A673 (cell line): Measurements from ENCODE around the gene AIMP2. TPM values are rescaled to one million over a fixed set of nuclear protein-coding genes. Genes with fewer than 3 reads are reported as not detected.
"Not testable (repeated sequence)": the region's sequence is repeated elsewhere in the genome, so short reads cannot be mapped to it uniquely, and the experiment has no call there.

ENCODE experiments used
- BruUV-seq: library from RNA; stranded (reverse); fragments of 400-500 nt; replicated peaks from 2 replicates; lab custom pipeline; 2021; lab: Mats Ljungman, UMichigan
- CTCF ChIA-PET: fragments of 300-600 bp; sonication (Branson Sonifier 250); formaldehyde crosslinking; loops from one replicate; lab custom pipeline; 2022; ENCODE audit warnings: antibody characterized with exemption; lab: Charles Lee
- POLR2A ChIA-PET: fragments of 300-600 bp; sonication (Branson Sonifier 250); formaldehyde crosslinking; loops from one replicate; lab custom pipeline; 2022; ENCODE audit warnings: antibody characterized with exemption; ENCODE audit not compliant: low non-redundant PET; lab: Charles Lee
- DNase-seq: peaks from one replicate; pipeline ENCODE4 v3.0.0-alpha.2; 2015; ENCODE audit warnings: low spot score
- H3K27ac ChIP-seq: fragments of 200-600 bp; sonication (generic); 2 replicates; pipeline ENCODE4 v1.5.1; 2016; ENCODE audit warnings: mixed run types, low read depth, mild to moderate bottlenecking, mixed read lengths, antibody characterized with exemption, low read length; ENCODE audit not compliant: poor library complexity, severe bottlenecking
- H3K27me3 ChIP-seq: fragments of 200-600 bp; sonication (generic); replicated peaks from 2 replicates; pipeline ENCODE4 v1.6.1; 2017; ENCODE audit warnings: mixed run types, low read depth, mild to moderate bottlenecking, mixed read lengths, antibody characterized with exemption, low read length; ENCODE audit not compliant: insufficient read depth, poor library complexity
- H3K36me3 ChIP-seq: fragments of 200-600 bp; sonication (generic); 2 replicates; pipeline ENCODE4 v1.6.1; 2016; ENCODE audit warnings: mixed run types, mild to moderate bottlenecking, mixed read lengths, antibody characterized with exemption, low read length; ENCODE audit not compliant: insufficient read depth, poor library complexity, severe bottlenecking
- H3K4me1 ChIP-seq: fragments of 200-600 bp; sonication (generic); 2 replicates; pipeline ENCODE4 v1.6.1; 2017; ENCODE audit warnings: mixed run types, mild to moderate bottlenecking, mixed read lengths, antibody characterized with exemption, low read length; ENCODE audit not compliant: insufficient read depth, poor library complexity, severe bottlenecking
- H3K4me3 ChIP-seq: fragments of 200-600 bp; sonication (generic); 2 replicates; pipeline ENCODE4 v1.5.1; 2016; ENCODE audit warnings: low read depth, mixed run types, mild to moderate bottlenecking, mixed read lengths, low read length; ENCODE audit not compliant: poor library complexity, severe bottlenecking
- H3K9me3 ChIP-seq: fragments of 200-600 bp; sonication (generic); 2 replicates; pipeline ENCODE4 v1.6.1; 2016; ENCODE audit warnings: mixed run types, low read depth, mild to moderate bottlenecking, mixed read lengths, antibody characterized with exemption, low read length; ENCODE audit not compliant: poor library complexity, severe bottlenecking
- CTCF ChIP-seq: fragments of 300-800, 200-600 bp; sonication (generic); conservative IDR thresholded peaks from 2 replicates; pipeline ENCODE4 v1.5.1; 2017; ENCODE audit warnings: low read depth, mild to moderate bottlenecking, antibody characterized with exemption, low read length, moderate library complexity, mixed read lengths
- EZH2 ChIP-seq: fragments of 200-600 bp; sonication (generic); IDR thresholded peaks from 2 replicates; pipeline ENCODE4 v1.6.1; 2017; ENCODE audit warnings: borderline replicate concordance, low read depth, mild to moderate bottlenecking, mixed read lengths, antibody characterized with exemption, low read length; ENCODE audit not compliant: poor library complexity, severe bottlenecking
- intact Hi-C: fragments of 100-400 bp; cut with micrococcal nuclease; formaldehyde crosslinking; loops from one replicate; pipeline ENCODE4 v1.10.0; 2022; ENCODE audit not compliant: unreplicated experiment
- total RNA-seq: library from RNA; stranded (reverse); gene quantifications from 2 replicates; pipeline ENCODE4 v1.2.3, GENCODE V29; 2021

The AIMP2 gene
- total RNA-seq, 1 experiment from 2014 or later = 90.1 TPM

GRCh38 chr7:6010370-6010769 is 1.3 kb downstream of the AIMP2 start:
- peaks cover 21% of the 10 kb centered on the region for H3K36me3 ChIP-seq
- DNase-seq, H3K9me3 ChIP-seq, BruUV-seq, CTCF ChIA-PET, H3K27ac ChIP-seq, POLR2A ChIA-PET, H3K27me3 ChIP-seq, intact Hi-C loops: not testable (repeated sequence)
- peaks cover 14% of the 10 kb centered on the region for H3K4me1 ChIP-seq
- peak overlapping the region; percentile 97 for H3K4me3 ChIP-seq

GRCh38 chr7:6011541-6011940 is 2.5 kb downstream of the AIMP2 start:
- TF ChIP-seq CTCF (no peak), EZH2 (no peak)
- intact Hi-C loops = no loop called here
- POLR2A ChIA-PET = no interaction called here

GRCh38 chr7:6012355-6013104 is 3.5 kb downstream of the AIMP2 start:
- Histone ChIP-seq H3K27me3 (no peaks in the 10 kb centered on the region), H3K36me3 (peaks cover 35% of the 10 kb centered on the region), H3K27ac (peak overlapping the region; percentile 8), H3K4me1 (peaks cover 31% of the 10 kb centered on the region), H3K4me3 (no peak overlapping the region), H3K9me3 (no peaks in the 10 kb centered on the region)
- ChIA-PET CTCF (no interaction called here), POLR2A (no interaction called here)
- no peak for DNase-seq
- BruUV-seq = no TSS peak
- TF ChIP-seq CTCF (no peak), EZH2 (no peak)
- intact Hi-C loops = no loop called here

More at GRCh38 chr7:6011541-6011940, 2.5 kb downstream of the AIMP2 start:
- H3K36me3 ChIP-seq = peaks cover 25% of the 10 kb centered on the region
- no peak overlapping the region for H3K4me3 ChIP-seq
- H3K27ac ChIP-seq = no peak overlapping the region
- no peak for DNase-seq
- H3K9me3 ChIP-seq = no peaks in the 10 kb centered on the region
- CTCF ChIA-PET = no interaction called here
- BruUV-seq = TSS peak; percentile 35
- H3K4me1 ChIP-seq = peaks cover 26% of the 10 kb centered on the region
- H3K27me3 ChIP-seq = no peaks in the 10 kb centered on the region
